Brain microvascular endothelial cell (primary cell): ENCODE measurements around the gene CALHM3.

Experiments used
- DNase-seq: peaks from one replicate; pipeline ENCODE4 v3.0.0-alpha.2; 2020
- H3K27ac ChIP-seq: fragments of 250-450 bp; sonication (Bioruptor Pico); 2 replicates; pipeline ENCODE4 v1.5.1; 2020; ENCODE audit warnings: mild to moderate bottlenecking, moderate library complexity
- H3K27me3 ChIP-seq: fragments of 250-450 bp; sonication (Bioruptor Pico); replicated peaks from 2 replicates; pipeline ENCODE4 v1.5.1; 2020; ENCODE audit warnings: mild to moderate bottlenecking
- H3K36me3 ChIP-seq: fragments of 250-450 bp; sonication (Bioruptor Pico); replicated peaks from 2 replicates; pipeline ENCODE4 v1.5.1; 2020; ENCODE audit warnings: mild to moderate bottlenecking
- H3K4me3 ChIP-seq: 2 replicates; pipeline ENCODE4 v1.5.1; 2011; ENCODE audit warnings: low read depth, mild to moderate bottlenecking, control low read depth, low read length, moderate library complexity
- CTCF ChIP-seq: IDR thresholded peaks from 2 replicates; pipeline ENCODE4 v1.5.1; 2011; ENCODE audit warnings: low read depth, mild to moderate bottlenecking, moderate library complexity, low read length, control low read depth, inconsistent platforms; ENCODE audit errors: missing control alignments
- in situ Hi-C: cut with HindIII; loops from 2 replicates; pipeline ENCODE4 v1.10.0; 2017; ENCODE audit warnings: low sequenced_read_pairs, low pct_ligation_motif_present

Gene CALHM3

GRCh38 chr10:103431902-103432301 is 47.1 kb downstream of the CALHM3 start:
- Histone ChIP-seq H3K4me3 (no peak overlapping the region), H3K27me3 (no peaks in the 10 kb centered on the region), H3K36me3 (peaks cover 82% of the 10 kb centered on the region), H3K27ac (no peak overlapping the region)
- DNase-seq, result no peak
- in situ Hi-C loops, result no loop called here
- TF ChIP-seq CTCF, result no peak

- no peak overlapping the region for H3K4me3 ChIP-seq
- H3K27me3 ChIP-seq, result no peaks in the 10 kb centered on the region
- in situ Hi-C loops, result no loop called here
- no peak overlapping the region for H3K27ac ChIP-seq
- DNase-seq, result no peak
- TF ChIP-seq CTCF, result no peak
- H3K36me3 ChIP-seq, result peaks cover 86% of the 10 kb centered on the region
These were observed 49.4 kb downstream of the CALHM3 start for GRCh38 chr10:103429647-103430046.

- Histone ChIP-seq H3K36me3 (peaks cover 86% of the 10 kb centered on the region), H3K27ac (no peak overlapping the region), H3K27me3 (no peaks in the 10 kb centered on the region), H3K4me3 (no peak overlapping the region)
- in situ Hi-C loops, result no loop called here
- DNase-seq, result no peak
- no peak for TF ChIP-seq CTCF
These were observed 49.9 kb downstream of the CALHM3 start for GRCh38 chr10:103428989-103429643.

- Histone ChIP-seq H3K4me3 (no peak overlapping the region), H3K27me3 (no peaks in the 10 kb centered on the region), H3K27ac (no peak overlapping the region), H3K36me3 (peaks cover 86% of the 10 kb centered on the region)
- no peak for DNase-seq
- in situ Hi-C loops, result no loop called here
- no peak for TF ChIP-seq CTCF
These were observed 51.2 kb downstream of the CALHM3 start for GRCh38 chr10:103427866-103428265.

GRCh38 chr10:103423748-103424147 is 55.3 kb downstream of the CALHM3 start:
- no peak for DNase-seq
- Histone ChIP-seq H3K27me3 (no peaks in the 10 kb centered on the region), H3K36me3 (peaks cover 86% of the 10 kb centered on the region), H3K27ac (no peak overlapping the region), H3K4me3 (no peak overlapping the region)
- in situ Hi-C loops, result no loop called here
- no peak for TF ChIP-seq CTCF
